Sigmoid colon (tissue), 7 donors: ENCODE results near the gene HRH2. TPM values are rescaled to one million over a fixed set of nuclear protein-coding genes. Genes with fewer than 3 reads are reported as not detected.
"Not testable (repeated sequence)": the region's sequence is repeated elsewhere in the genome, so short reads cannot be mapped to it uniquely, and the experiment has no call there.

Experiments
- DNase-seq: peaks from one replicate; pipeline ENCODE4 v3.0.0-alpha.2; 2019
- H3K27ac ChIP-seq, 4 donors: fragments of 200-600 bp; sonication (generic); one replicate each; pipeline ENCODE4 v1.5.1; 2016 to 2019; ENCODE audit warnings: mild to moderate bottlenecking in 1 of 4
- H3K27me3 ChIP-seq, 3 donors: fragments of 200-600 bp; sonication (generic); one replicate each; pipeline ENCODE4 v1.5.1; 2019; ENCODE audit warnings: mild to moderate bottlenecking in 1 of 3
- H3K36me3 ChIP-seq, 4 donors: fragments of 200-600 bp; sonication (generic); one replicate each; pipeline ENCODE4 v1.5.1; 2016 to 2019
- H3K4me1 ChIP-seq, 4 donors: fragments of 200-600 bp; sonication (generic); one replicate each; pipeline ENCODE4 v1.5.1; 2017 to 2019
- H3K4me3 ChIP-seq, 4 donors: fragments of 200-600 bp; sonication (generic); one replicate each; pipeline ENCODE4 v1.5.1; 2017 to 2019; ENCODE audit warnings: mild to moderate bottlenecking in 2 of 4, moderate library complexity in 1 of 4
- H3K9me3 ChIP-seq, 4 donors: fragments of 200-600 bp in 3 of 4; sonication (generic) in 3 of 4; one replicate each; pipeline versions ENCODE4 v1.5.1 to v1.6.1; 2013 to 2019
- EP300 ChIP-seq, 4 donors: sonication (generic); formaldehyde crosslinking; IDR thresholded peaks; one replicate each; pipeline ENCODE4 v1.6.1; 2017; ENCODE audit warnings: antibody characterized with exemption in 4 of 4
- POLR2A ChIP-seq, 2 donors: fragments of 450-650 bp; IDR thresholded peaks; one replicate each; pipeline ENCODE4 v1.6.1; 2016; ENCODE audit warnings: antibody characterized with exemption in 2 of 2, mild to moderate bottlenecking in 2 of 2, moderate library complexity in 2 of 2
- POLR2AphosphoS5 ChIP-seq, 4 donors: sonication (generic); formaldehyde crosslinking; IDR thresholded peaks; one replicate each; pipeline ENCODE4 v1.6.1; 2017; ENCODE audit warnings: antibody characterized with exemption in 4 of 4
- WGBS, 2 donors: extraction: QIAGEN DNeasy Blood & Tissue Kit; methylation state at CpG; one replicate each; pipeline ENCODE4 v1.1.7; 2013; 5-methylcytosine and 5-hydroxymethylcytosine counted together
- intact Hi-C: fragments of 100-400 bp; cut with DNase I; formaldehyde crosslinking; loops from one replicate; pipeline ENCODE4 v1.15.1; 2023
- polyA plus RNA-seq, 3 donors: library from polyadenylated mRNA; stranded (reverse); fragments of 200-250 nt; gene quantifications; one replicate each; pipeline ENCODE4 v1.2.3, GENCODE V29; 2013
- total RNA-seq, 4 donors: library from RNA; depleted of rRNA; stranded (reverse); fragments of >200 nt; gene quantifications; one replicate each; pipeline ENCODE4 v1.1.0, GENCODE V29; 2016
- TF ChIP-seq, protein P1 (sequence below), 4 experiments: fragments of 450-650 bp in 3 of 4; fragments of 200-600 bp in 1 of 4; IDR thresholded peaks; one replicate each; pipeline ENCODE4 v1.5.1; 2016 to 2019; ENCODE audit warnings: antibody characterized with exemption in 4 of 4, mild to moderate bottlenecking in 3 of 4, moderate library complexity in 2 of 4
- donor health status: healthy with polysubstance abuse.
- donor health status: Bipolar disorder and iron deficiency.
- donor health status: healthy.

The HRH2 gene
- total and polyA plus RNA-seq, 7 donors: under 0.01 to 3.8 (median 1.5) TPM

DNA sequence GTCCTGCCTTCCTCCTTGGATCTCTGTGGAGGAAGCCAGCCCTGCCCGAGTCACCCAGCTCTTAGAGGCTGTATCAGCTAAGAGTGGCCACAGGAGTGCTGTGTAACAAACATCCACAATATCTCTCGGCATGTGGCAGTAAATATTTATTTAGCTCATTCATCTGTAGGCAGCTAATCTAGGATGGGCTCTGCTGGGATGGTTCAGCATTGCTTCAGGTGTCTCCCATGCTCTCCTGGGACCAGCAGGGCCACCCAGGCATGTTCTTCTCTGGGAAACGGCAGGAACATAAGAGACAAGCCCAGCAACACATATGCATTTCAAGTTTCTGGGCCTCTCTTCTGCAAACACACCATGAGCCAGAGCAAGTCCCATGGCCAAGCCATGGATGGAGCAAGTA lies 56.1 kb downstream of the HRH2 start:
- Histone ChIP-seq H3K9me3 (peaks cover 0 to 7% (median 0%) of the 10 kb centered on the region in 4 donors), H3K4me1 (no peaks in the 10 kb centered on the region), H3K36me3 (no peaks in the 10 kb centered on the region), H3K4me3 (no peak overlapping the region), H3K27me3 (peaks cover 0 to 3% (median 0%) of the 10 kb centered on the region in 3 donors), H3K27ac (no peak overlapping the region)
- intact Hi-C loops: no loop called here
- DNase-seq: peak; percentile 8
- WGBS, 2 donors: 83 to 85% methylated on average over 3 of the region's 3 CpGs
- TF ChIP-seq, protein P1, sequence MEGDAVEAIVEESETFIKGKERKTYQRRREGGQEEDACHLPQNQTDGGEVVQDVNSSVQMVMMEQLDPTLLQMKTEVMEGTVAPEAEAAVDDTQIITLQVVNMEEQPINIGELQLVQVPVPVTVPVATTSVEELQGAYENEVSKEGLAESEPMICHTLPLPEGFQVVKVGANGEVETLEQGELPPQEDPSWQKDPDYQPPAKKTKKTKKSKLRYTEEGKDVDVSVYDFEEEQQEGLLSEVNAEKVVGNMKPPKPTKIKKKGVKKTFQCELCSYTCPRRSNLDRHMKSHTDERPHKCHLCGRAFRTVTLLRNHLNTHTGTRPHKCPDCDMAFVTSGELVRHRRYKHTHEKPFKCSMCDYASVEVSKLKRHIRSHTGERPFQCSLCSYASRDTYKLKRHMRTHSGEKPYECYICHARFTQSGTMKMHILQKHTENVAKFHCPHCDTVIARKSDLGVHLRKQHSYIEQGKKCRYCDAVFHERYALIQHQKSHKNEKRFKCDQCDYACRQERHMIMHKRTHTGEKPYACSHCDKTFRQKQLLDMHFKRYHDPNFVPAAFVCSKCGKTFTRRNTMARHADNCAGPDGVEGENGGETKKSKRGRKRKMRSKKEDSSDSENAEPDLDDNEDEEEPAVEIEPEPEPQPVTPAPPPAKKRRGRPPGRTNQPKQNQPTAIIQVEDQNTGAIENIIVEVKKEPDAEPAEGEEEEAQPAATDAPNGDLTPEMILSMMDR (IDR thresholded peaks at IDR 0.05): no peak
- TF ChIP-seq POLR2AphosphoS5 (IDR thresholded peaks at IDR 0.05) (no peak), EP300 (IDR thresholded peaks at IDR 0.05) (no peak), POLR2A (IDR thresholded peaks at IDR 0.05) (no peak)

DNA sequence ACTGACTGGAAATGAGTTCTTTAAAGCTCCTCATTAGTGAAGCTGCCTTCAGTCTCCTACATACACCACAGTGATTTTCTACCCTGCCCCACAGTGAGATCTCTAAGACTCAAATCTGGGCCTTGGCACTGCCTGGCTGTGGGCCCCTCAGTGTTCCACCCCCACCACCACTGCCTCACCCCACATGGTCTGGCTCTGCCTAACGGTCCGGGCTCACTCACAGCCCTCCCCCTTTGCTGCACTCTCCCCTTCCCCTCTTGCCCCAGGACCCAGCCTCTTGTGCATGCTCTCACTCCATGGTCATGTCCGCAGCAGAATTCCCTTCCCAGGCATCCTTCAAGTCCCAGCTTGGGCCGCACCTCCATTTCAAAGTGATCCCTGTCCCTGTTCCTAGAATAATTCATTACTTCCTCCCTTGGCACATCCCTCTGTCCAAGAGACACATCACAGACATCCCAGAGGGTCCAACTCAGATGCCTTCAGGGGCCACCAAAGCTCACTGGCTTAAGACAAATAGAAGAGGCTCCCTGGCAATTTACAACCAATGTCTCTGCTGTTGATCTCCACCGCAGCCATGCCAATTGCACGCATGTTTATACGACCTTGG lies 56.7 kb downstream of the HRH2 start:
- no peaks in the 10 kb centered on the region for H3K36me3 ChIP-seq
- no peaks in the 10 kb centered on the region for H3K4me1 ChIP-seq
- H3K9me3 ChIP-seq: peaks cover 0 to 7% (median 0%) of the 10 kb centered on the region in 4 donors
- H3K4me3 ChIP-seq: no peak overlapping the region
- intact Hi-C loops: no loop called here
- peaks cover 0 to 8% (median 0%) of the 10 kb centered on the region in 3 donors for H3K27me3 ChIP-seq
- DNase-seq: peak; percentile 29
- no peak for TF ChIP-seq EP300 (IDR thresholded peaks at IDR 0.05)
- TF ChIP-seq POLR2A (IDR thresholded peaks at IDR 0.05): no peak
- no peak for TF ChIP-seq POLR2AphosphoS5 (IDR thresholded peaks at IDR 0.05)
- TF ChIP-seq, protein P1 (IDR thresholded peaks at IDR 0.05): no peak
- 92 to 94% methylated on average over 7 of the region's 7 CpGs for WGBS, 2 donors
- H3K27ac ChIP-seq: no peak overlapping the region

DNA sequence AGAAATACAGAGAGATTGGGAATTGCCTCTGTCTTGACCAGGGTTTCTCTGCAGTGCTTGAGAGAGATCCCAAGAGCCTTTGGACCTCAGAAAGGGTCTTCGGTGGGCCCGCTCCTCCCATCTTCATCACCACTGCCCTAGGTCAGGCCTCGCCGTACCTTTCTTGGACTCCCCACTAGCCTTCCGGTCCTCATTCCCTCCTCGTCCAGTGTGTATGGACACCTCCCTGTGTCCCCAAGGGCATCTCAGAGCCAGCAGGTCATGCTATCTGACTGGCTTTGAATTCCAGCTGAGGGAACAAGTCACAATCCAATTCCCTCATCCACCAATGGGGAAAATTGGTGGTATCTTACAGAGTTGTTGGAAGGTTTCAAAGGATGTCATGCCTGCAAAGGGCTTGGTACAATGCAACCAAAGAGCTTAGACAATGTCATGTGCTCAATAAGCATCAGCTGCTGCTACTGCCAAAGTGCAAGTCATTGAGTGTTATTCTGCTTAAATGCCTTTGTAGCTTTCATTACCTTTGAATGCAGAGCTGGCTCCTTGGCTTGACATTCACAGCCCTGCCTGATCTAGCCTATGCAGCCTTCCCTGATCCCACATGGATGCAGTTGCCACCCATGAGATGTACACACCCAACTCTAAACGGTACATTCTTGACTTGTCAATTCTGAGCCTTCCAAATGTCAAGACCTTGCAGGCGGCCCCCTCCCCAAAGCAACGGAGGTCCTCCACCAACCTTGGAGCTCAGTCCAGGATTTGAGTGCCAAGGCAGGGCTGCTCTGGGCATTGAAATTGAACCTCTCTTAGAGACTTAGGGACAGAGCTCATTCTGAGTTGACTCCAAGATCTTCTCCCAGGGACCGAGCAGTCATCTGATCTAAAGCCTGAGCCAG lies 58.0 kb downstream of the HRH2 start:
- intact Hi-C loops: no loop called here
- peaks cover 0 to 7% (median 0%) of the 10 kb centered on the region in 4 donors for H3K9me3 ChIP-seq
- TF ChIP-seq EP300 (IDR thresholded peaks at IDR 0.05): no peak
- no peaks in the 10 kb centered on the region for H3K36me3 ChIP-seq
- no peak overlapping the region for H3K27ac ChIP-seq
- peak; percentile 19 for DNase-seq
- WGBS, 2 donors: 93 to 95% methylated on average over 10 of the region's 10 CpGs
- no peaks in the 10 kb centered on the region for H3K4me1 ChIP-seq
- H3K4me3 ChIP-seq: no peak overlapping the region
- H3K27me3 ChIP-seq: peaks cover 0 to 8% (median 0%) of the 10 kb centered on the region in 3 donors

DNA sequence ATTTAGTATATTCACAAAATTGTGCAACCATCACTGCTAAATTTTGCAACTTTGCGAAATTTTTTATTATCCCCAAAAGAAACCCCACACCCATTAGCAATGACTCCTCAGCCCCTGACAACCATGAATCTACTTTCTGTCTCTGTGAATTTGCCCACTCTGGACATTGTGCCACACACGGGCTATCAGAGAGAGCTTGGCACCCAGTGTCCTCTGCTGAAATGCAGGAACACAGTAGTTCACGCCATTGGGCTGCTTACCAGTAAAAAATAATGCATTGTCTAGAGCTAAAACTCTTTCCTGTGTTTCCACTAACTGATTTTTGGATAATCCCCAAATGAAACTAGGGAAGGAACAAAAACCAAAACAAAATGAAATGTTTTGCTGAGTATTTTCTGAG lies 60.0 kb downstream of the HRH2 start:
- intact Hi-C loops: no loop called here
- H3K36me3 ChIP-seq: no peaks in the 10 kb centered on the region
- peaks cover 0 to 8% (median 0%) of the 10 kb centered on the region in 3 donors for H3K27me3 ChIP-seq
- no peak overlapping the region for H3K27ac ChIP-seq
- DNase-seq: no peak
- H3K4me1 ChIP-seq: no peaks in the 10 kb centered on the region
- 73 to 91% methylated on average over 3 of the region's 3 CpGs for WGBS, 2 donors
- peaks cover 0 to 7% (median 0%) of the 10 kb centered on the region in 4 donors for H3K9me3 ChIP-seq
- no peak overlapping the region for H3K4me3 ChIP-seq
- TF ChIP-seq POLR2AphosphoS5 (IDR thresholded peaks at IDR 0.05): no peak

DNA sequence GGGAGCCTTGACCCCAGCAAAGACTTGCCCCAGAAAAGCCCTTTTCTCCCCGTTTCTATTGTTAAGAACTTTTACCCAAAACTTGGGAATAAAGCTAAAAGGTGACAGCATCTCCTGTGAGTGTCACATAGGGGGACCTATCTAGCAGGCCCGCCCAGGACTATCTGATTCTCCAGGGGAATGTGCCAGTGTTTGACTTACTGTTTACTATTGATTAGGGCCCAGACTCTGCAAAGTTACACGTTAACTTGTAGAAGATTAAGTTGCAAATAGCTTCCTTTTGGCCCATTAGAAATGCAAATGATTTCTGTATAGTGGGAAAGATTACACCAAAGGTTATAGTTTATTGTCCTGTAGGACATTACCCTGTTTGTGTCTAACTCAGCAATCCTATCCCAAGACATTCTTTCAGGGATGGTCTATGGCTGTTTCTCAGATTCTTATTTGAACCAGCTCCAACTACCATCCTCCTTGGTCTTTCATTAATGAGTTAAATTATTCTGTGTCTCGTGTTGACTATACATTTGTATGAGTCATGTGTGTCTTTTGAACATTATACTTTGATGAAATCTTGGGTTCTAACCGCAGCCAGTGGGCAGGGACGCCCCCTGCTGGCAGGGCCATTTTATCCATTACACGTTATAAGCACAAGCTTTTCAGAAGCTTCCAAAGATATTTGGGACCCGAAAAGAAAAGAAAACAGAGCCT lies 60.7 kb downstream of the HRH2 start:
- 12 to 35% methylated on average over 8 of the region's 8 CpGs for WGBS, 2 donors
- no peaks in the 10 kb centered on the region for H3K4me1 ChIP-seq
- no peaks in the 10 kb centered on the region for H3K36me3 ChIP-seq
- TF ChIP-seq, protein P1 (IDR thresholded peaks at IDR 0.05): peak in 3 of 4 experiments; percentile 28 to 42 (median 39)
- TF ChIP-seq POLR2AphosphoS5 (IDR thresholded peaks at IDR 0.05) (no peak), EP300 (IDR thresholded peaks at IDR 0.05) (no peak)
- no peak overlapping the region for H3K4me3 ChIP-seq
- intact Hi-C loops: no loop called here
- peak; percentile 51 for DNase-seq
- H3K27me3 ChIP-seq: peaks cover 0 to 8% (median 0%) of the 10 kb centered on the region in 3 donors
- H3K9me3 ChIP-seq: peaks cover 0 to 7% (median 0%) of the 10 kb centered on the region in 4 donors
- no peak overlapping the region for H3K27ac ChIP-seq

DNA sequence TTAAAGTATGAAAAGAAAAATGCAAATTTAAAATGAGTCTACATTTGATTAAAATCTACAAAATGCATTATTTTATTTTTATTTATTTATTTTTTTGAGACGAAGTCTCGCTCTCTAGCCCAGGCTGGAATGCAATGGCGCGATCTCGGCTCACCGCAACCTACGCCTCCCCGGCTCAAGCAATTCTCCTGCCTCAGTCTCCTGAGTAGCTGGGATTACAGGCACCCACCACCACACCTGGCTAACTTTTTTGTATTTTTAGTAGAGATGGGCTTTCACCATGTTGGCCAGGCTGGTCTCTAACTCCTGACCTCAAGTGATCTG lies 61.2 kb downstream of the HRH2 start:
- WGBS, 2 donors: 95 to 96% methylated on average over 8 of the region's 8 CpGs
- H3K4me3 ChIP-seq, H3K36me3 ChIP-seq, H3K27ac ChIP-seq, H3K27me3 ChIP-seq, H3K4me1 ChIP-seq, intact Hi-C loops, H3K9me3 ChIP-seq: not testable (repeated sequence)
- peak; percentile 9 for DNase-seq
